Skin of body (tissue), 2 donors: ENCODE measurements around the gene DACH2. TPM values are rescaled to one million over a fixed set of nuclear protein-coding genes. Genes with fewer than 3 reads are reported as not detected.
"Not testable (repeated sequence)": the region's sequence is repeated elsewhere in the genome, so short reads cannot be mapped to it uniquely, and the experiment has no call there.

Source experiments
- DNase-seq: peaks from one replicate; lab custom pipeline; 2025; lab: John Stamatoyannopoulos, UW
- total RNA-seq: library from RNA; depleted of rRNA; stranded (reverse); fragments of >200 nt; gene quantifications from one replicate; pipeline ENCODE4 v1.2.3, GENCODE V29; 2014

DACH2 gene
- total RNA-seq: 0.79 TPM

DNA sequence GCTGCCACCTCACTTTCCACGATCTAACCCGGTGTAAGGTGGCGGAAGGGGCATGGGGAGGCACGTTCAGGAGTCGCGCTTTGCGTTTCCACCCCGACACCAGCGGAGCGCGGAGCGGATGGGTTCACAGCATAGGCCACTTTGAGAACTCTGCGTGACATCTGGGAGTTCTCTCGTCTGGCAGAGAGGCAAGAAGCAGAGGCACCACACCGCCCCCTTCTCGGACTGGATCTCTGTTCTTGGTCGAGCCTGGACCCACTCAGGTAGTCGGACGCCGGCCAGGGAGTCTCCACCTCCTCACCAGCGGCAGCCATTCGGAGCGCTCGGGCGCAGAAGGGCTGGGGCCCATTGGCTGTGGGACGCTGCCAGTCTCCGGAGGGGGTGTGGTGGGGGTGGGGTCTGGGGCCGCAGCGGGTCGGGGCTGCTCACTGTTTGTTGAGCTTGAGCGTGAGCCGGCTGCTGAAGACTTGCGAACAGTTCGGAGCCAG is at the start of gene DACH2:
TSS of gene DACH2 (plus strand) at position 428 of the 488 bp plus-strand sequence.
- DNase-seq: peak; percentile 17

DNA sequence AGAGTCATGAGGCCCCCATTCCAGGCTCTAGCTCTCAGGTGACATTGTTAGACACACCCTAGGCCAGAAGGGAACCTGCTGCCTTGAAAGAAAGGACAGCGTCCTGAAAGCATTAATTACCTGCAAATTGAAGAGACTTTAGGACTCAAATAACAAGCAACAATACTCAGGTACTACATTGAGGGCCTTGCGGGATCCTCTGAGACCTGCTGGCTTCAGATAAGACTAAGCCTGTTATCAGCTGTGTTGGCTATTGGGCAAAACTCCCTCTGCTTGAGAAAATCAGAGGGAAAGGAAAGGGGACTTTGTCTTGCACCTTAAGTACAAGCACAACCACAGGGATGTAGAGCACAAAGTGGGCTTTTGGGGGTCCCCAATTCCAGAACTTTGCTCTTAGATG is 45.9 kb upstream of the DACH2 start:
- no peak for DNase-seq

DNA sequence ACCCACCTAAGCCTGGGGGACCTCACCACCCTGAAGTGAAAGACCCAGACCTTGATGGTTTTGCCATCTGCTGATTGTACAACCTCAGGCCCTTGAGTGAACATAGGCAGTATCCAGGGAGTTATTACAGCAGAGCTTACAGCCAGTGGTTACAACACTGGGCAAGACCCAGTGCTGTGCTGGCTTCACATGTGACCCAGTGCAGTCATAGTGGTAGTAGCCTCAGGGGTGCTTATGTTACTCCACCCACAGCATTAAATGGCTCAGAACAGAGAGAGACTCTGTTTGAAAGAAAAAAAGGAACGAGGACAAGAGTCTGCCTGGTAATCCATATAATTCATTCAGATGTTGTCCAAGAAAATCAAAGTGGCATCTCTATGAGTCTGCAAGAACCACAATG is 45.2 kb upstream of the DACH2 start:
- DNase-seq: no peak

DNA sequence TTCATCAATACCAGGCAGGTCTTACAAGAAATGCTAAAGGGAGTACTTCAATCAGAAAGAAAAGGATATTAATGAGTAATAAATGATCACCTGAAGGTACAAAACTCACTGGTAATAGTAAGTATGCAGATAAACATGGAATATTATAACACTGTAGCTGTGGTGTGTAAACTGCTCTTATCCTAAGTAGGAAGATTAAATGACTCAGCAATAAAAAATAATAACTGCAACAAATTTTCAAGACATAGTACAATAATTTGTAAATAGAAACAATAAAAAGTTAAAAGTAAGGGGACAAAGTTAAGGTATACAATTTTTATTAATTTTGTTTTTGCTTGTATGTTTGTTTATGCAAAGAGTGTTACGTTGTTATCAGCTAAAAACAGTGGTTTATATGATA is 43.7 kb upstream of the DACH2 start:
- no peak for DNase-seq

DNA sequence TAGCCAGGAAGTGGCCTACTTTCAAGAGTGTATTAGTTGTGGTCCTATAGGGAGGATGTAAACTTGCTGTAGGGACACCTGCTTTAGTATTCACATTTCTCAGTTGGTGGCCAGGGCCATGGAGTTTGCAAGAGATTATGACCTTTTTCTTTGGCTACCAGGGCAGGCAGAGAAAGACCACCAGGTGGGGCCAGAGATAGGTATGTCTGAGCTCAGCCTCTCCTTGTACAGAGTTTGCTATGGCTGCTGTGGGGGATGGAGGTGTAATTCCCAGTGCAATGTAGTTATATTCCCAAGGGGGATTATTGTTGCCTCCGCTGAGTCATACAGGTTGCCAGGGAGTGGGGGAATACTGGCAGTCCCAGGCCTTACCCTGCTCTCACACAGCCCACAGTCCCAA is 26.3 kb upstream of the DACH2 start:
- DNase-seq: no peak

DNA sequence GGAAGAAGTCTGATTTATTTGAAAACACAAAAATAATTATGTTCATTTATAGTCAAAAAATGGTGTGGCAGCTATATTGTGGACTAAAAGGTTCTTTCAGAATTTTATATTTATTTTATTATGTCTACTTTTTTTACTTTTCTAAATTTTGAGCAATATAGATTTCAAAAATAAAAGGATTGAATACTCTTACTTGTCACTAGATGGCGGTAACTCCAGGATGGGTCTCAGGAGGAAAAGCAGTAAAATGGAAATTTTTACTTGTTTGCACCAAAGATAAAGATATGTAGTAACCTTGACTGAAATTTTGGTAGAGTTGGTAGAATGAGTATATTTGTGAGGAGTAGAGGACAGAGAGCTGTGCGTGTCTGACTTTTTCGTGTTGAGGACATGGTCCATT is 14.5 kb upstream of the DACH2 start:
- no peak for DNase-seq

DNA sequence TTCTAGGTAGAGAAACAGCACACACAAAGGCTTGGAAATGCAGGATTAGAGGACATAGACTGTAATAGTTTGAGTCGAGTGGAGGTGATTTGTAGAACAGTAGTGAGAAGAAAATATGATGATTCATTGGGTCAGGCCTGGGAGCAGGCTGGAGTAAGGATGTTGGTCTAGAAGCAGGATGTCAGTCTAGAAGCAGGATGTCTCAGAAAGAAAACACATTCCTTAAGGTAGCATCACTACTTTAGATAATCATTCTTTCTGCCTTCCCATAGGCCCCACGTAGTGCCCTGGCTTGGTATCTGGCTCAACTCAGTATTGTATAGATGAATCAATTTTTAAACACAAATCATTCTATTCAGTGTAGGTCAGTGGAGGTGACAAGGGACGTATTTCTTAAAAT is 11.2 kb upstream of the DACH2 start:
- DNase-seq: no peak

DNA sequence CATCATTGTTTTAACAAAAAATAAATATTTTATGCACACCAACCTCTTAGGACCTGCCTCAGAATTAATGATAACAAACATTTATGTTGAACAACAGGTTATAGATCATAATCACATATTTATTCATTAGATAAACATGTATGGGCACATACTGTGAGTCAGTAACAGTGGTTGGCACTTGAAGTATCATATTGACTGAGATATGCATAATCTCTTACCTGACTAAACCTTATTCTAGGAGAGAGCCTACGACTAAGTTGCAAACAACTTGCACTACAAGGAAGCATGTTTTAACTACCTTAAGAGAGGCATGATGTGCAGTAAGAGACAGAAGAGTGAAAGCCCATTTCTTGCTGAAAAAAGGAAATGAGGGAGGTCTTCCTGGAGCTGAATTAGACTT is 6.5 kb upstream of the DACH2 start:
- no peak for DNase-seq

DNA sequence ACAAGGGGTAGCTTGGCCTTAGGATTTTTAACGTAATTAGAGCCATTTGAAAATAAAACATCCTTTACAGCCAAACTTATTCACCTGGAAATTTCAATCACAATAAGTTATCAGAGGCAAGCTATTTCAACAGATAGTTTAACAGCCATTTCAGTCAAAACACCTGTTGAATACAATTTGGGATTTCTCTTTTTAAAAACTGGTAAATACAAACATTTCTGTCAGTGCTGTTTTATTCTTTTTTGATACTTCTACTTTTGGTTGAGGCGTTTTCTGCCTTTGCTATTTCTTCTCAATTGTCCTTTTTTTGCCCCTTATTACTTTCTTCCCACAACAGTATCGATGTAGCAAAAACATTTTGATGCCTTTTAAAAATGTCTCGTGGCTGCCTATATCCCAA is 2.1 kb upstream of the DACH2 start:
- DNase-seq: no peak

DNA sequence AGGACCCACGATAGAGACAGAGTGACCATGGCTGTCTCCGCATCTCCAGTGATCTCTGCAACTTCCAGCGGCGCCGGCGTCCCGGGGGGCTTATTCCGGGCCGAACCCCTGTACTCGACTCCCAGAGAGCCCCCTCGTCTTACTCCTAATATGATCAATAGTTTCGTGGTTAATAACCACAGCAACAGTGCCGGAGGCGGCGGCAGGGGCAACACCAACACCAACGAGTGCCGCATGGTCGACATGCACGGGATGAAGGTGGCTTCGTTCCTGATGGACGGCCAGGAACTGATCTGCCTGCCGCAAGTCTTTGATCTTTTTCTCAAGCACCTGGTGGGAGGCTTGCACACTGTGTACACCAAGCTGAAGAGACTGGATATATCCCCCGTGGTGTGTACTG is 343 bp downstream of the DACH2 start:
- no peak for DNase-seq

DNA sequence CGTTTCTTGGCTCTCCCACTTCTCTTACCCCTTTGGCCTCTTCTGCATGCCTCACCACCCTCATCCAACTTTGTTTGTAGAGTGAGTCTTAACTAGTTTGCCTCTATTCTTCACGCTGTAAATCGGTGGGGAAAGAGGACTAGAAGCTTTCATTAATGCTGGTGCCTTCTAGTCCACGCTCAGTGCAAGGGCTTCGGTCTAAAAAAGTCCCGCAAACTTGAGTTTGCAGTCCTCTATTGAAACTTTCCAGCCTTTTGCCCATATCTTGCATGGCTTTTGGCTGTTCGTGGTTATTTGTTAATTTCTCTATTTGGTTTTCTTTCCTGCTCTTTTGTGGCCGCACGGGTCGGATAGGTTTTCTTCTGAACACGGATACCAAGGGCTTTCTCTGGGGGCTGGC is 868 bp downstream of the DACH2 start:
- no peak for DNase-seq

DNA sequence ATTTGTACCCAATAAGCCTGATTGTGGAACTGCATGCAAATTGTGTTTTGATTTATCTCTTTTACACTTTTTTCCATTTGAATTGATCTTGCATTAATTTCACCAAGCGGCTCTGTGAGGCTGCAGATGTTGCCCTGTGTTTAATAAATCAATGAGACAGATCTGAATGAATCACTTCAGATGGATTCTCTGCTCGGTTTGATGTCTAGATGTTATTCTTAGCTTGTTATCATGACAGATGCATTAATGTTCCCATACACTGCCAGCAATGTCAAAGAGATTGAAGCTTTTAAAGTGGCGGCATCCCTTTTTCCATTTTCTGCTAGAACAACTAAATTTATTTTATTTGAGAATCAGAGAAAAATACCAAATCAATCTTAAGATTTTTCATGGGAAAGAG is 6.3 kb downstream of the DACH2 start:
- no peak for DNase-seq

DNA sequence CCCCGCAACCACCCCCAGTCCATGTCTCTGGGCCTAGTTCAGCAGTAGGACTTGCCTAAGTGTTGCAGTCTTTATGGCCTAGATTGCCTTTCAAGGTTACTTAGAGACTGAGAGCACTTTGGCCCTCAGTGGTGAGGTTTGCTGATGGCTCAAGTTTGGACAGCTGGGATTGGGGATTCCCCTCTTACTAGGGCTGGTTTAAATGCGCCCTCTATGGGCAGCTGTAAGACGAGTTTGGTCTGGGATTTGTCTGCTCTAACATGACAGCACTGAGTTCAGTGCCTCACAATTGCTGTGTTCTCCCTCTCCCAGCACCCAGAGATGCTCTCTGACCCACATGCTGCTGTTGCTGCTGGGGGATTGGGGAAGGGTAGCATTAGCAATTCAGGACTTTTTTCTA is 23.1 kb downstream of the DACH2 start:
- DNase-seq: no peak

DNA sequence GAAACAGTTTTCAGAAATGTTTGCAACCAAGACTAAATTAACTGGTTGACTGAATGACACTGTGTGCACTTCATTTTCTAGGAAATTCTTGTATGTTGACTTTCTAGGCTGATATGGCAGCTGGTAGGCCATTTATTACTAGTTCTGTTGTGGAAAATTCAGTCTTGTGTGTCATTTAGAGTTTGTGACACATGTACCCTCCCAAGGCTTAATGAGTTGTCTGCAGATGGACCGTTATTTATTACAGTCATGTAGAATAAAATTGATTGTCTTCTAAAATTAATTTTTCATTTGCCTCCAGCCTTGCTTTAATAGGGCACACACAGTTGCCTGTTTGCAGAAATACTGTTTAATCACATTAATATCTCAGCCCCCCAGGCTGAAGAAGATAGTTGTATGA is 30.7 kb downstream of the DACH2 start:
- no peak for DNase-seq

DNA sequence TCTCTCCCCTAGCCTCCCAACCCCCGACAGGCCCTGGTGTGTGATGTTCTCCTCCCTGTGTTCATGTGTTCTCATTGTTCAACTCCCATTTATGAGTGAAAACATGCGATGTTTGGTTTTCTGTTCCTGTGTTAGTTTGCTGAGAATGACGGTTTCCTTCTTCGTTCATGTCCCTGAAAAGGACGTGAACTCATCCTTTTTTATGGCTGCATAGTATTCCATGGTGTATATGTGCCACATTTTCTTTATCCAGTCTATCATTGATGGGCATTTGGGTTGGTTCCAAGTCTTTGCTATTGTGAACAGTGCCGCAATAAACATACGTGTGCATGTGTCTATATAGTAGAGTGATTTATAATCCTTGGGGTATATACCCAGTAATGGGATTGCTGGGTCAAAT is 33.1 kb downstream of the DACH2 start:
- DNase-seq: not testable (repeated sequence)

DNA sequence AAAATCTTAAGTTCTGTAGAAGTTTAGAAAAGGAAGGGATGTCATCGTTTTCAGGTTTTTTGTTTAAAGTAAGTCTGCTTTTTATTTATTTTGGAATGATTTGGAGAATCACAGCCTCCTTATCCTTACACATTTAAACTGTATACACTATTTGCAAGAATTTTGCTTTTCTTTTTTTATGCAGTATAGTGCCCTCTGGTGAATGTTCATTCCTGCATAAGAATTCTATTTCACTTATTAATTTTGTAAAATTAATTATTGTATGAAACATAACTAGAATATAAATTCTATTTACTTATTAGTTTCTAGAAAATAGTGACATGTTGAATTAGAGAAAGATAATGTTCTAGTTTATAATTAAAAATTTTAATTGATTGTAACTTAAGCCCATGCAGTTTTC is 44.6 kb downstream of the DACH2 start:
- no peak for DNase-seq

DNA sequence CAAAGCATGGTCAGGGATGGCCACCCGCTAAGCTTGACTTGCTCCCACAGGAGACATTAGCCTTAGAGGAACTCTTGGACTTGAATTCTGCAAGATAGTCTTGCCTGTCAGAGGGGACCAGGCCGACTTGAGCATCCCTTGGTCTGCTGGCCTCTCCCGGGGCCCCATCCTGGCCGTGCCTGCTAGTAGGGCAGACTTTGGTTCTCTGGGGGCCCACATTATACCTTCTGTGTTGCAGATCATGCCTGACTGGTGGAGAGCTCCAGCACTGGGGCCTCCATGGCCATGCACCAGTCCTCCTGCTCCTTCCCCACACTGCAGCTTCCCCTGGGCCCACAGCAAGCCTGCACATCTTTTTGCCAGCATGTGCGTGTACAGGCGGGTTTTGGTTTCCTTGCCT is 46.5 kb downstream of the DACH2 start:
- no peak for DNase-seq

DNA sequence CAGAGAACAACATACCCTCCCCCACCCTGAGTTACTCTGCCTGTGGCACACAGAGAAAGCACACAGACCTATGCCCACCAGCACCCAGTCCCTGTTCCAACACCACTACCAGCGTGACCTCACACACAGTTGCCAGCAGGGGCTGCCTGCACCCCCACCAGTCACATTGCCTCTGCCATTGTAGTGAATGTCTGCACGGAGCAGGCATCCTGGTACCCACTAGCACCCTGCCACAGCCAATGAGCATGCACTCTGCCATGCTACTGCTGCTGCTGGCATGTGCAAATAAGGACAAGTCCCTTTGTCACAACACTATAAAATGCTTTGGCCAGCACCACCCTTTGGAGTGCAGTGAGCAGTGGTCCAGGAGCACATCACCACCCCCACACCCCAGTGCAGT is 47.1 kb downstream of the DACH2 start:
- no peak for DNase-seq

DNA sequence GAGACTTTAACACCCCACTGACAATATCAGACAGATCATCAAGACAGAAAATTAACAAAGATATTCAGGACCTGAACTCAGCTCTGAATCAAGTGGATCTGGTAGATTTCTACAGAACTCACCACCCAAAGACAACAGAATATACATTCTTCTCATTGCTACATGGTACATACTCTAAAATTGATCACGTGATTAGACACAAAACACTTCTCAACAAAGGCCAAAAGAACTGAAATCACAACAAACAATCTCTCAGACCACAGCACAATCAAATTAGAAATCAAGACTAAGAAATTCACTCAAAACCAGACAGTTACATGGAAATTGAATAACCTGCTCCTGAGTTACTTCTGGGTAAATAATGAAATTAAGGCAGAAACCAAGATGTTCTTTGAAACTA is 49.6 kb downstream of the DACH2 start:
- no peak for DNase-seq

DNA sequence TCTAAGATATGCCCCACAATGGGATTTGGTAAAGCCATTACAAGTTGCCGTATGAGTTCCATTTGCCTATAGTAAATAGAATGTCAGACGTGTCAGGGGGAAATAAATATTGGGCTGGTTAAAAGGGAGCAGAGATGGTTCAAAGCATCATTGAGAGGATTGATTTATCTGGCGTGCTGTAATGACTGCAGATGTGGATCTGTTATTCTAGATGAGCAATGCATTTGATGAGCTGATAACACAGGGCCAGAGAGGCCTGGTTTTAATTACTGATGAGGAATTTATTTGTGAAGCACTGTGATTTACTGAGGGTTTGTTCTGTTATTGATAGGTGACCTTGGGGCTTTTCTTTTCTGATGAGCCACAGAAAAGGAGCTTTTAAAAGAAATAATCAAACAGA is 62.5 kb downstream of the DACH2 start:
- DNase-seq: no peak

DNA sequence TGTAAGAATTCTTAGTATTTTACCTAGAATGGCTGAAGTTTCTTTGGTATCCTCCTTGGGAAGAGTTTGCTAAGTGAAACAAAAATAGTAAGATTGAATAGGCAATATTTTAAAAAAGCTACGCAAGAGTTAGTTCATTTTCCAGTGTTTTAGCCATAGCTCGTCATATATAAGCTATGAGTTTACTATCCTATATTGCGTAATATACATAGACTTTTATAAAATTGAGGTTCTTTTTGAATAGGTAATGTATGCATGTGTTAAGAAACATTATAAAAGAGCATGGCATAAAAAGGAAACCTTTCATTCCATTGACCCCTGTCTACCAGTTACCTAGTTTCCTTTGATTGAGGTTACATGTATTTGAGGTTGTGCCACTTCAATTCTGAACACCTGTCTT is 67.0 kb downstream of the DACH2 start:
- no peak for DNase-seq

DNA sequence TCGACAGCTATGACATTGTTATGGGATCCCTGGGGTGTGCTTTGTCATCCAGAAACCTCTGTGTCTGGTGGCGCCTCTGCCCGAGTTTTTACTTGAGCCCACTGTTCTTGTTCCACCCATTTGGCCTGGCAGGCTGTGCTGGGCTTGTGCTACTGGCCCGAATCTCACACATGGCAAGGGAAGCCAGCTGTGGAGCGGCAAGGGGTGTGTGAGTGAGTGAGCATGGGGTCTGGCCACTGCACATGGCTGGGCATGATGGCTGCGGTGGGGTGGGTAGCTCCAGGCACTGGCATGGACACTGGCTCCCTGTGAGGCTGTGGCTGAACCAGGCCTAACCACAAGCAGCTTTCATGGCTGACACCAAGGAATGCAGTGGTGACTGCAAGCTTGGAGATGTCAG is 89.2 kb downstream of the DACH2 start:
- no peak for DNase-seq

DNA sequence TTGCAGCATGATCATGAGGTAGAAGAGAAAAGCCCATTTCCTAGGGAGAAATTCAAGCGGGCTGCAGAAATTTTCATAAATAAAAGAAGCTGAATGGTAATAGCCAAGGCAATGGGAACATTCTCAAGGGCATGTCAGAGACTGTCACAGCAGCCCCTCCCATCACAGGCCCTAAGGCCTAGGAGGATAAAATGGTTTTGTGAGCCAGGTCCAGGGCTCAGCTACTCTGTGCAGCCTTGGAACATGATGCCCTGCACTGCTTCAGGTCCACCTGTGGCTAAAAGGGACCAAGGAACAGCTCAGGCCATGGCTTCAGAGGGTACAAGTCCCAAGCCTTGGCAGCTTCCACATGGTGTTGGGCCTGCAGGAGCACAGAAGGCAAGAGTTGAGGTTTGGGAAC is 93.3 kb downstream of the DACH2 start:
- DNase-seq: no peak

DNA sequence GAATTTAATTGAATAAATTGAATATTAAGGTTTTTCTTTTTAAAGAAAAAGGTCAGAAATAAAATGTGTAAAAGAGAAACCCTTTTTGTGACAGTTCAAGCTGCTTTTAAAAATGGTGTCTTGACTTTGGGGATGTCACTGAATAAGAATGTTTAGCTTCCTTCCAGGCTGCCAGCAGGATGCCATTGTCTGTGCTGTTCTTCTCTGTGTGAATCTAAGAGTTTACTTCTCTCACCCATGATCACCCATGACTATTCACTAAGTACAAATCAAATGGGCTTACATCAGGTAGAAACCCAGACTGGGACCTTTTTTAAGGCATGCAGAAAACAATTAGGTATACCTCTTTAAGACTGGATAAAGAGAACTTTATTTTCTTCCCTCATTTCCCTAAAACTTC is 115.3 kb downstream of the DACH2 start:
- no peak for DNase-seq

DNA sequence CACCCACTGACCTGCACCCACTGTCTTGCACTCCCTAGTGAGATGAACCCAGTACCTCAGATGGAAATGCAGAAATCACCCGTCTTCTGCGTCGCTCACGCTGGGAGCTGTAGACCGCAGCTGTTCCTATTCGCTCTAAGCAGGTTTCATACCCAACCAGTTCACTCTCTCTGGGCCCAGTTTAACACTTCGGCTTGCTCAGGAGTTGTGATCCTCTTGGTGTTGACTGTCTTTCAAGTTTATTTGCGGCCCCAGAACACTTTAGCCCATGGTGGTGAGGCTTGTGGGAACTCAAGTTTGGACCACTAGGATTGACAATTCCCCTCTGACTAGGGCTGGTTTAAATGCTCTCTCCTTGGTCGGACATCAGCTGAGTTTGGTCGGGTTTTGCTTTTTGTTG is 147.0 kb downstream of the DACH2 start:
- no peak for DNase-seq
